Measurements from ENCODE around the gene ELOA. TPM values are rescaled to one million over a fixed set of nuclear protein-coding genes. Genes with fewer than 3 reads are reported as not detected.

The ELOA gene
- total and polyA plus RNA-seq, 2 donors (not counting 1 experiment from before 2014, with no cell fraction given), result 12.9 to 56.6 TPM

- Histone ChIP-seq H3K36me3 (replicated peaks in 1 of 2; ENCODE audit: control extremely low read depth in 1 of 2, control insufficient read depth in 1 of 2, extremely low read depth in 1 of 2, insufficient read depth in 2 of 2, low read length in 1 of 2) (peaks cover 0 to 24% of the 10 kb centered on the region in 2 experiments), H3K27me3 (replicated peaks in 1 of 4; ENCODE audit: control extremely low read depth in 1 of 4, control insufficient read depth in 3 of 4, insufficient read depth in 4 of 4, low read length in 3 of 4) (no peaks in the 10 kb centered on the region), H3K9ac (ENCODE audit: low read length) (no peak overlapping the region), H3K4me1 (ENCODE audit: control insufficient read depth in 2 of 2, insufficient read depth in 2 of 2, low read length in 2 of 2) (peaks cover 18 to 21% of the 10 kb centered on the region in 2 donors), H3K27ac (ENCODE audit: low read length in 2 of 2) (no peak overlapping the region), H2AFZ (ENCODE audit: insufficient read depth, low read depth, low read length, poor library complexity, severe bottlenecking) (no peak overlapping the region), H4K20me1 (ENCODE audit: control insufficient read depth, insufficient read depth, low read length, poor library complexity, severe bottlenecking) (no peaks in the 10 kb centered on the region), H3K4me3 (ENCODE audit: control extremely low read depth in 1 of 5, extremely low read depth in 1 of 5, insufficient read depth in 1 of 5, low read depth in 2 of 5, low read length in 4 of 5) (no peak overlapping the region), H3K79me2 (ENCODE audit: control insufficient read depth, insufficient read depth, low read length) (no peaks in the 10 kb centered on the region), H3K9me3 (ENCODE audit: control extremely low read depth in 1 of 3, control insufficient read depth in 2 of 3, insufficient read depth in 1 of 3, low read length in 2 of 3) (no peaks in the 10 kb centered on the region), H3K4me2 (replicated peaks; ENCODE audit: low read depth, low read length, poor library complexity, severe bottlenecking) (no peak overlapping the region)
- ChIA-PET POLR2A (interaction anchor here (0.8 to 1.7 kb wide), 2 partner anchors 29 to 109 kb away, joined by 3 to 6 read pairs; partner anchors contain the start of gene PITHD1), CTCF (interaction anchor here (0.7 to 4.5 kb wide), 12 partner anchors 9 to 150 kb away, joined by 3 to 28 read pairs (median 4); partner anchors contain the start of gene PITHD1)
- H3K27ac Mint-ChIP-seq, result no peak overlapping the region
- TF ChIP-seq EZH2 (IDR thresholded peaks at IDR 0.05; ENCODE audit: borderline replicate concordance, insufficient read depth, low read depth, low read length, poor library complexity, severe bottlenecking) (no peak), CTCF (IDR thresholded peaks at IDR 0.05) (no peak)
- intact Hi-C loops (cut with micrococcal nuclease), result no loop called here
- WGBS (ENCODE audit: insufficient coverage), result 13% methylated on average over 2 of the region's 3 CpGs
- no peak overlapping the region for H3K4me3 Mint-ChIP-seq
- no peak for DNase-seq
- no peaks in the 10 kb centered on the region for H3K27me3 Mint-ChIP-seq
- peaks cover 25% of the 10 kb centered on the region for H3K4me1 Mint-ChIP-seq
- no peak for ATAC-seq (ENCODE audit: low read depth)
- H3K9me3 Mint-ChIP-seq (ENCODE audit: insufficient read depth), result no peaks in the 10 kb centered on the region
These were observed 64.2 kb downstream of the ELOA start for GRCh38 chr1:23807453-23807852.

- TF ChIP-seq CTCF (IDR thresholded peaks at IDR 0.05) (peak; percentile 78), EZH2 (IDR thresholded peaks at IDR 0.05; ENCODE audit: borderline replicate concordance, insufficient read depth, low read depth, low read length, poor library complexity, severe bottlenecking) (no peak)
- Mint-ChIP-seq H3K27ac (peak overlapping the region; percentile 84), H3K4me3 (no peak overlapping the region), H3K27me3 (no peaks in the 10 kb centered on the region), H3K4me1 (peaks cover 26% of the 10 kb centered on the region), H3K9me3 (ENCODE audit: insufficient read depth) (no peaks in the 10 kb centered on the region)
- H3K27me3 ChIP-seq (replicated peaks in 1 of 4; ENCODE audit: control extremely low read depth in 1 of 4, control insufficient read depth in 3 of 4, insufficient read depth in 4 of 4, low read length in 3 of 4), result no peaks in the 10 kb centered on the region
- ATAC-seq (ENCODE audit: low read depth) (peak; percentile 89), DNase-seq (peak; percentile 90)
- peaks cover 4 to 37% of the 10 kb centered on the region in 2 experiments for H3K36me3 ChIP-seq (replicated peaks in 1 of 2; ENCODE audit: control extremely low read depth in 1 of 2, control insufficient read depth in 1 of 2, extremely low read depth in 1 of 2, insufficient read depth in 2 of 2, low read length in 1 of 2)
- intact Hi-C loops (cut with micrococcal nuclease), result loop anchor here (1.0 to 5.0 kb wide), 6 partner anchors 9 to 107 kb away; partner anchors contain the start of genes FUCA1, GALE, HMGCL and PITHD1
- H3K4me2 ChIP-seq (replicated peaks; ENCODE audit: low read depth, low read length, poor library complexity, severe bottlenecking), result peak overlapping the region; percentile 43
- ChIA-PET CTCF (interaction anchor here (0.6 to 6.8 kb wide), 45 partner anchors 8 to 608 kb away, joined by 3 to 199 read pairs (median 8); partner anchors contain the start of genes CNR2, FUCA1, GALE and HMGCL), POLR2A (interaction anchor here (0.7 to 1.9 kb wide), 7 partner anchors 9 to 561 kb away, joined by 3 to 6 read pairs (median 3); partner anchors contain the start of genes CNR2, FUCA1, GALE and HMGCL)
- peak overlapping the region in 1 of 5 experiments; percentile 29 for H3K4me3 ChIP-seq (ENCODE audit: control extremely low read depth in 1 of 5, extremely low read depth in 1 of 5, insufficient read depth in 1 of 5, low read depth in 2 of 5, low read length in 4 of 5)
- H3K27ac ChIP-seq (ENCODE audit: low read length in 2 of 2), result peak overlapping the region; percentile 53 to 73
- no peaks in the 10 kb centered on the region for H4K20me1 ChIP-seq (ENCODE audit: control insufficient read depth, insufficient read depth, low read length, poor library complexity, severe bottlenecking)
- no peaks in the 10 kb centered on the region for H3K9me3 ChIP-seq (ENCODE audit: control extremely low read depth in 1 of 3, control insufficient read depth in 2 of 3, insufficient read depth in 1 of 3, low read length in 2 of 3)
- H3K79me2 ChIP-seq (ENCODE audit: control insufficient read depth, insufficient read depth, low read length), result no peaks in the 10 kb centered on the region
- WGBS (ENCODE audit: insufficient coverage), result 14% methylated on average over 6 of the region's 6 CpGs
- H3K4me1 ChIP-seq (ENCODE audit: control insufficient read depth in 2 of 2, insufficient read depth in 2 of 2, low read length in 2 of 2), result peaks cover 18 to 21% of the 10 kb centered on the region in 2 donors
- H3K9ac ChIP-seq (ENCODE audit: low read length), result no peak overlapping the region
- H2AFZ ChIP-seq (ENCODE audit: insufficient read depth, low read depth, low read length, poor library complexity, severe bottlenecking), result no peak overlapping the region
These were observed 66.5 kb downstream of the ELOA start for GRCh38 chr1:23809751-23810171.
